Nephron (organoid): ENCODE results near the gene CNTN6.

Experiments
- H3K27ac Mint-ChIP-seq, 3 experiments: 2 replicates each; pipeline ENCODE4 v1.8.0; 2020; ENCODE audit warnings: mixed read lengths in 3 of 3, mild to moderate bottlenecking in 2 of 3, moderate library complexity in 1 of 3
- H3K27me3 Mint-ChIP-seq: 2 replicates; pipeline ENCODE4 v1.8.0; 2021; ENCODE audit warnings: low read depth, mild to moderate bottlenecking, moderate library complexity, mixed read lengths
- H3K36me3 Mint-ChIP-seq: 2 replicates; pipeline ENCODE4 v1.8.0; 2020; ENCODE audit warnings: low read depth, mixed read lengths
- H3K4me1 Mint-ChIP-seq: 2 replicates; pipeline ENCODE4 v1.8.0; 2020; ENCODE audit warnings: mixed read lengths
- H3K4me3 Mint-ChIP-seq, 3 experiments: 2 replicates each; pipeline ENCODE4 v1.8.0; 2020; ENCODE audit warnings: mild to moderate bottlenecking in 3 of 3, mixed read lengths in 3 of 3, moderate library complexity in 2 of 3
- H3K9me3 Mint-ChIP-seq: 2 replicates; pipeline ENCODE4 v1.8.0; 2020; ENCODE audit warnings: mixed read lengths
- CTCF ChIP-seq, 3 experiments: fragments of 200-600 bp; sonication (generic); IDR thresholded peaks; one replicate each; pipeline ENCODE4 v1.5.0; 2021; ENCODE audit warnings: antibody characterized with exemption in 3 of 3; ENCODE audit not compliant: unreplicated experiment in 3 of 3

Gene CNTN6

GRCh38 chr3:1138036-1138435 is 45.2 kb downstream of the CNTN6 start:
- H3K27me3 Mint-ChIP-seq = no peaks in the 10 kb centered on the region
- no peak overlapping the region for H3K4me3 Mint-ChIP-seq
- H3K4me1 Mint-ChIP-seq = peaks cover 5% of the 10 kb centered on the region
- H3K9me3 Mint-ChIP-seq = no peaks in the 10 kb centered on the region
- TF ChIP-seq CTCF (IDR thresholded peaks at IDR 0.05; ENCODE audit: unreplicated experiment in 3 of 3) = no peak
- peak overlapping the region in 1 of 3 experiments; percentile 3 for H3K27ac Mint-ChIP-seq
- H3K36me3 Mint-ChIP-seq = no peaks in the 10 kb centered on the region

GRCh38 chr3:1139071-1139470 is 46.2 kb downstream of the CNTN6 start:
- Mint-ChIP-seq H3K9me3 (no peaks in the 10 kb centered on the region), H3K27me3 (no peaks in the 10 kb centered on the region), H3K36me3 (no peaks in the 10 kb centered on the region), H3K4me3 (no peak overlapping the region), H3K27ac (no peak overlapping the region), H3K4me1 (peaks cover 5% of the 10 kb centered on the region)
- no peak for TF ChIP-seq CTCF (IDR thresholded peaks at IDR 0.05; ENCODE audit: unreplicated experiment in 3 of 3)

- TF ChIP-seq CTCF (IDR thresholded peaks at IDR 0.05; ENCODE audit: unreplicated experiment in 3 of 3) = no peak
- Mint-ChIP-seq H3K27me3 (no peaks in the 10 kb centered on the region), H3K36me3 (no peaks in the 10 kb centered on the region), H3K4me3 (no peak overlapping the region), H3K27ac (no peak overlapping the region), H3K4me1 (no peaks in the 10 kb centered on the region), H3K9me3 (no peaks in the 10 kb centered on the region)
These were observed 54.5 kb downstream of the CNTN6 start for GRCh38 chr3:1147326-1147725.

- Mint-ChIP-seq H3K9me3 (no peaks in the 10 kb centered on the region), H3K27ac (no peak overlapping the region), H3K36me3 (no peaks in the 10 kb centered on the region), H3K4me1 (no peaks in the 10 kb centered on the region), H3K27me3 (no peaks in the 10 kb centered on the region), H3K4me3 (no peak overlapping the region)
- TF ChIP-seq CTCF (IDR thresholded peaks at IDR 0.05; ENCODE audit: unreplicated experiment in 3 of 3) = no peak
These were observed 55.0 kb downstream of the CNTN6 start for GRCh38 chr3:1147819-1148218.

- Mint-ChIP-seq H3K4me1 (no peaks in the 10 kb centered on the region), H3K4me3 (no peak overlapping the region), H3K9me3 (no peaks in the 10 kb centered on the region), H3K36me3 (no peaks in the 10 kb centered on the region), H3K27me3 (no peaks in the 10 kb centered on the region), H3K27ac (no peak overlapping the region)
- TF ChIP-seq CTCF (IDR thresholded peaks at IDR 0.05; ENCODE audit: unreplicated experiment in 3 of 3) = no peak
These were observed 71.3 kb downstream of the CNTN6 start for GRCh38 chr3:1164101-1164500.

GRCh38 chr3:1171320-1171719 is 78.5 kb downstream of the CNTN6 start:
- H3K27ac Mint-ChIP-seq = no peak overlapping the region
- H3K36me3 Mint-ChIP-seq = no peaks in the 10 kb centered on the region
- H3K4me1 Mint-ChIP-seq = peaks cover 8% of the 10 kb centered on the region
- peaks cover 13% of the 10 kb centered on the region for H3K27me3 Mint-ChIP-seq
- no peak overlapping the region for H3K4me3 Mint-ChIP-seq
- TF ChIP-seq CTCF (IDR thresholded peaks at IDR 0.05; ENCODE audit: unreplicated experiment in 3 of 3) = no peak
- no peaks in the 10 kb centered on the region for H3K9me3 Mint-ChIP-seq
